B cell (primary cell): ENCODE measurements around the gene ARHGAP31. TPM values are rescaled to one million over a fixed set of nuclear protein-coding genes. Genes with fewer than 3 reads are reported as not detected.

Experiments
- ATAC-seq: fragments of 200-7000 bp; cut with Tn5 transposase; one replicate; pipeline ENCODE4 v1.10.0; 2021; ENCODE audit warnings: low read depth, mild to moderate bottlenecking, moderate number of reproducible peaks, moderate library complexity
- CTCF ChIA-PET: fragments of 350-600 bp; sonication (Branson Sonifier 250); formaldehyde crosslinking; loops from one replicate; lab custom pipeline; 2021; ENCODE audit warnings: antibody characterized with exemption, inconsistent platforms; lab: Charles Lee
- POLR2A ChIA-PET: fragments of 350-600 bp; sonication (Branson Sonifier 250); formaldehyde crosslinking; loops from one replicate; lab custom pipeline; 2021; ENCODE audit warnings: antibody characterized with exemption; lab: Charles Lee
- DNase-seq: peaks from one replicate; pipeline ENCODE4 v3.0.0; 2013
- H2AFZ ChIP-seq: 2 replicates; pipeline ENCODE4 v1.6.1; 2012; ENCODE audit warnings: mild to moderate bottlenecking, low read depth, low read length; ENCODE audit not compliant: insufficient read depth, poor library complexity, severe bottlenecking
- H3K27ac ChIP-seq, 2 donors: 1 replicate in 1 of 2; 2 replicates in 1 of 2; pipeline ENCODE4 v1.5.1; 2012 to 2013; ENCODE audit warnings: low read length in 2 of 2, mild to moderate bottlenecking in 2 of 2, moderate library complexity in 1 of 2
- H3K27me3 ChIP-seq, 4 experiments: fragments of 200-600 bp in 1 of 4; sonication (generic) in 1 of 4; replicated peaks in 1 of 4; 1 replicate in 2 of 4; 2 replicates in 2 of 4; pipeline versions ENCODE4 v1.6.1 to v1.7.0; 2013 to 2016; ENCODE audit warnings: low read length in 3 of 4, mild to moderate bottlenecking in 2 of 4, mixed read lengths in 1 of 4, moderate library complexity in 1 of 4; ENCODE audit not compliant: insufficient read depth in 4 of 4, control insufficient read depth in 3 of 4; ENCODE audit errors: control extremely low read depth in 1 of 4
- H3K36me3 ChIP-seq, 2 experiments: replicated peaks in 1 of 2; 1 replicate in 1 of 2; 2 replicates in 1 of 2; pipeline versions ENCODE4 v1.6.1 to v1.7.1; 2013; ENCODE audit warnings: low read length in 1 of 2; ENCODE audit not compliant: insufficient read depth in 2 of 2, control insufficient read depth in 1 of 2; ENCODE audit errors: control extremely low read depth in 1 of 2, extremely low read depth in 1 of 2
- H3K4me1 ChIP-seq, 2 donors: fragments of 200-600 bp in 1 of 2; sonication (generic) in 1 of 2; 1 replicate in 1 of 2; 2 replicates in 1 of 2; pipeline versions ENCODE4 v1.5.1 to v1.6.1; 2013 to 2017; ENCODE audit warnings: low read length in 2 of 2; ENCODE audit not compliant: control insufficient read depth in 2 of 2, insufficient read depth in 2 of 2
- H3K4me2 ChIP-seq: replicated peaks from 2 replicates; pipeline ENCODE3; 2012; ENCODE audit warnings: mild to moderate bottlenecking, low read depth, low read length; ENCODE audit not compliant: poor library complexity, severe bottlenecking
- H3K4me3 ChIP-seq, 5 experiments: fragments of 200-600 bp in 1 of 5; sonication (generic) in 1 of 5; 1 replicate in 3 of 5; 2 replicates in 2 of 5; pipeline versions ENCODE4 v1.5.1 to v1.7.0; 2011 to 2016; ENCODE audit warnings: low read length in 4 of 5, mild to moderate bottlenecking in 4 of 5, low read depth in 2 of 5, control low read depth in 1 of 5, moderate library complexity in 1 of 5; ENCODE audit not compliant: insufficient read depth in 1 of 5; ENCODE audit errors: control extremely low read depth in 1 of 5, extremely low read depth in 1 of 5
- H3K79me2 ChIP-seq: fragments of 200-600 bp; sonication (generic); one replicate; pipeline ENCODE4 v1.6.0; 2016; ENCODE audit warnings: low read length; ENCODE audit not compliant: control insufficient read depth, insufficient read depth
- H3K9ac ChIP-seq: fragments of 200-600 bp; sonication (generic); 2 replicates; pipeline ENCODE4 v1.6.1; 2017; ENCODE audit warnings: mild to moderate bottlenecking, low read length, moderate library complexity
- H3K9me3 ChIP-seq, 3 donors: one replicate each; pipeline versions ENCODE4 v1.6.1 to v1.7.1; 2013; ENCODE audit warnings: low read length in 2 of 3; ENCODE audit not compliant: control insufficient read depth in 2 of 3, insufficient read depth in 1 of 3; ENCODE audit errors: control extremely low read depth in 1 of 3
- H4K20me1 ChIP-seq: 2 replicates; pipeline ENCODE4 v1.6.0; 2012; ENCODE audit warnings: mild to moderate bottlenecking, low read length; ENCODE audit not compliant: insufficient read depth, control insufficient read depth, poor library complexity, severe bottlenecking
- H3K27ac Mint-ChIP-seq: one replicate; pipeline ENCODE4 v1.8.0; 2021; ENCODE audit warnings: mixed read lengths
- H3K27me3 Mint-ChIP-seq: one replicate; pipeline ENCODE4 v1.8.0; 2021; ENCODE audit warnings: mixed read lengths
- H3K4me1 Mint-ChIP-seq: one replicate; pipeline ENCODE4 v1.8.0; 2021; ENCODE audit warnings: mixed read lengths
- H3K4me3 Mint-ChIP-seq: one replicate; pipeline ENCODE4 v1.8.0; 2021; ENCODE audit warnings: mixed read lengths
- H3K9me3 Mint-ChIP-seq: one replicate; pipeline ENCODE4 v1.8.0; 2022; ENCODE audit warnings: mixed read lengths; ENCODE audit not compliant: insufficient read depth
- CTCF ChIP-seq: fragments of 200-600 bp; IDR thresholded peaks from one replicate; pipeline ENCODE4 v1.8.0; 2022; ENCODE audit warnings: antibody characterized with exemption, mild to moderate bottlenecking
- EZH2 ChIP-seq: IDR thresholded peaks from 2 replicates; pipeline ENCODE4 v1.6.1; 2012; ENCODE audit warnings: borderline replicate concordance, low read depth, mild to moderate bottlenecking, moderate library complexity, low read length; ENCODE audit not compliant: insufficient read depth, poor library complexity, severe bottlenecking
- WGBS: methylation state at CpG from one replicate; pipeline ENCODE4 v1.1.5; 2013; ENCODE audit warnings: missing lambda C conversion rate; ENCODE audit not compliant: insufficient coverage; 5-methylcytosine and 5-hydroxymethylcytosine counted together
- intact Hi-C: fragments of 100-400 bp; cut with micrococcal nuclease; formaldehyde crosslinking; loops from one replicate; pipeline ENCODE4 v1.10.0; 2022
- polyA plus RNA-seq: library from polyadenylated mRNA; depleted of rRNA; stranded (reverse); fragments of >200 nt; gene quantifications from 2 replicates; pipeline ENCODE4 v1.2.3, GENCODE V29; 2012
- total RNA-seq, 2 donors: library from RNA; stranded (reverse); fragments of 120-200 nt in 1 of 2; gene quantifications; 1 replicate in 1 of 2; 2 replicates in 1 of 2; pipeline versions ENCODE4 v1.2.3 to v1.2.4, GENCODE V29; 2013 to 2022

The ARHGAP31 gene
- total and polyA plus RNA-seq, 2 donors (not counting 1 experiment from before 2014, with no cell fraction given) = 3.5 to 7.8 TPM

GRCh38 chr3:119322021-119322834, 28.0 kb downstream of the ARHGAP31 start:
- POLR2A ChIA-PET = interaction anchor here (0.8 to 2.2 kb wide), 4 partner anchors 19 to 141 kb away, joined by 3 to 21 read pairs (median 4); partner anchors contain the start of genes ARHGAP31 and TMEM39A
- no peaks in the 10 kb centered on the region for H3K9me3 Mint-ChIP-seq
- H3K79me2 ChIP-seq = no peaks in the 10 kb centered on the region

More at GRCh38 chr3:119322021-119322834, 28.0 kb downstream of the ARHGAP31 start:
- Histone ChIP-seq H3K27me3 (no peaks in the 10 kb centered on the region), H2AFZ (peak overlapping the region; percentile 90), H4K20me1 (no peaks in the 10 kb centered on the region), H3K4me1 (peaks cover 13 to 22% of the 10 kb centered on the region in 2 donors), H3K36me3 (no peaks in the 10 kb centered on the region), H3K9me3 (no peaks in the 10 kb centered on the region), H3K4me3 (peak overlapping the region; percentile 15 to 86 (median 61)), H3K9ac (peak overlapping the region; percentile 77), H3K4me2 (peak overlapping the region; percentile 99), H3K27ac (peak overlapping the region; percentile 86 to 87)
- 1% methylated on average over 23 of the region's 26 CpGs for WGBS
- Mint-ChIP-seq H3K4me1 (peaks cover 45% of the 10 kb centered on the region), H3K4me3 (peak overlapping the region; percentile 88), H3K27ac (peak overlapping the region; percentile 91), H3K27me3 (no peaks in the 10 kb centered on the region)
- DNase-seq (no peak), ATAC-seq (peak; percentile 23)
- TF ChIP-seq CTCF = peak; percentile 16
- TF ChIP-seq EZH2 = no peak
- intact Hi-C loops = loop anchor here (2.0 to 5.0 kb wide), 2 partner anchors 45 to 237 kb away; partner anchors contain the start of gene CD80
- CTCF ChIA-PET = interaction anchor here (1.0 to 1.7 kb wide), 3 partner anchors 28 to 81 kb away, joined by 5 to 10 read pairs (median 5); partner anchors contain the start of gene B4GALT4
